SHP77 treated with DMSO at 0.1 percent for 48 hours (cell line): Measurements from ENCODE around the gene PYROXD2.

ENCODE experiments used
- DNase-seq: peaks from one replicate; lab custom pipeline; 2025; lab: John Stamatoyannopoulos, UW

Gene PYROXD2

GRCh38 chr10:98433881-98434732, 19.1 kb upstream of the PYROXD2 start:
- DNase-seq, result no peak

- DNase-seq, result no peak
These were observed 18.4 kb upstream of the PYROXD2 start for GRCh38 chr10:98433371-98433770.

GRCh38 chr10:98432330-98432729, 17.3 kb upstream of the PYROXD2 start:
- DNase-seq, result no peak

GRCh38 chr10:98431016-98431415, 16.0 kb upstream of the PYROXD2 start:
- no peak for DNase-seq

- DNase-seq, result no peak
These were observed 15.4 kb upstream of the PYROXD2 start for GRCh38 chr10:98430427-98430826.

GRCh38 chr10:98429320-98430072, 14.5 kb upstream of the PYROXD2 start:
- DNase-seq, result no peak

GRCh38 chr10:98427011-98427515, 12.1 kb upstream of the PYROXD2 start:
- no peak for DNase-seq

GRCh38 chr10:98425511-98426352, 10.8 kb upstream of the PYROXD2 start:
- DNase-seq, result no peak

GRCh38 chr10:98424295-98425254, 9.6 kb upstream of the PYROXD2 start:
- no peak for DNase-seq

GRCh38 chr10:98423691-98424120, 8.7 kb upstream of the PYROXD2 start:
- no peak for DNase-seq

- DNase-seq, result no peak
These were observed 7.2 kb upstream of the PYROXD2 start for GRCh38 chr10:98422182-98422581.

- no peak for DNase-seq
These were observed 5.8 kb upstream of the PYROXD2 start for GRCh38 chr10:98420786-98421185.

GRCh38 chr10:98419469-98420261, 4.7 kb upstream of the PYROXD2 start:
- no peak for DNase-seq

GRCh38 chr10:98418665-98419468, 3.9 kb upstream of the PYROXD2 start:
- no peak for DNase-seq

- no peak for DNase-seq
These were observed 3.1 kb upstream of the PYROXD2 start for GRCh38 chr10:98417973-98418664.

GRCh38 chr10:98417481-98417959, 2.5 kb upstream of the PYROXD2 start:
- DNase-seq, result no peak

GRCh38 chr10:98416606-98417388, 1.8 kb upstream of the PYROXD2 start:
- DNase-seq, result no peak

GRCh38 chr10:98415731-98416119, 743 bp upstream of the PYROXD2 start:
- DNase-seq, result no peak
